ENCODE data around the gene PIPOX. TPM values are rescaled to one million over a fixed set of nuclear protein-coding genes. Genes with fewer than 3 reads are reported as not detected.

Gene PIPOX
- total and polyA plus RNA-seq, 9 of the 15 experiments (the other 6 are each of a cell fraction or from before 2014, with no cell fraction given), result 0.15 to 2.2 (median 0.58) TPM; not detected in 2

- Histone ChIP-seq H3K9me1 (ENCODE audit: control insufficient read depth, insufficient read depth, low read length) (no peaks in the 10 kb centered on the region), H2AFZ (ENCODE audit: low read depth, low read length) (no peak overlapping the region), H3K79me2 (ENCODE audit: control insufficient read depth, insufficient read depth, low read length) (no peaks in the 10 kb centered on the region), H3K36me3 (ENCODE audit: control insufficient read depth, insufficient read depth, low read length) (peaks cover 3% of the 10 kb centered on the region; the same call in 1 of the 3 replicates), H3K27ac (ENCODE audit: extremely low read depth, low read depth, low read length) (no peak overlapping the region), H3K27me3 (ENCODE audit: control insufficient read depth in 2 of 2, insufficient read depth in 2 of 2, low read length in 2 of 2) (no peaks in the 10 kb centered on the region), H4K20me1 (replicated peaks; ENCODE audit: control insufficient read depth, insufficient read depth, low read length) (no peaks in the 10 kb centered on the region), H3K9me3 (replicated peaks; ENCODE audit: control insufficient read depth, insufficient read depth, low read depth, low read length) (no peaks in the 10 kb centered on the region), H3K9ac (ENCODE audit: insufficient read depth in 1 of 2, low read depth in 2 of 2, low read length in 2 of 2) (no peak overlapping the region), H3K4me3 (no peak overlapping the region), H3K4me2 (ENCODE audit: insufficient read depth, low read length) (no peak overlapping the region), H3K4me1 (replicated peaks in 1 of 2; ENCODE audit: control insufficient read depth in 2 of 2, insufficient read depth in 2 of 2, low read length in 2 of 2) (peaks cover 3% of the 10 kb centered on the region in 2 experiments; a peak in 1 of 5 replicates)
- DNase-seq (ENCODE audit: extremely low read depth in 1 of 4, low spot score in 3 of 4), result no peak
- ChIA-PET CTCF (ENCODE audit: low intra/inter-chr PET ratio) (no interaction called here), POLR2A (interaction anchor here (0.7 to 1.0 kb wide), 3 partner anchors 14 to 550 kb away, joined by 3 to 4 read pairs (median 4); no protein-coding TSS in a partner anchor)
- BruUV-seq (replicated peaks), result no TSS peak
- intact Hi-C loops (cut with micrococcal nuclease), result no loop called here
- FAIRE-seq, result no peak
- no peak for ATAC-seq
- 77% methylated on average over 2 of the region's 2 CpGs for WGBS (ENCODE audit: insufficient coverage, low coverage, missing lambda C conversion rate)
- in situ Hi-C loops (cut with MboI), result no loop called here
- TF ChIP-seq ZNF766 (CRISPR knock-in tag; conservative IDR thresholded peaks at IDR 0.05), result no peak
- no peak for TF ChIP-seq MAX (CRISPR knock-in tag; IDR thresholded peaks at IDR 0.05)
- no peak for TF ChIP-seq IRF1 (CRISPR knock-in tag; IDR thresholded peaks at IDR 0.05; ENCODE audit: borderline replicate concordance)
Observed at GRCh38 chr17:29073045-29073444, 30.1 kb downstream of the PIPOX start.

GRCh38 chr17:29073520-29073919 is 30.6 kb downstream of the PIPOX start:
- ChIA-PET CTCF (ENCODE audit: low intra/inter-chr PET ratio) (no interaction called here), POLR2A (interaction anchor here (1.0 kb wide), 1 partner anchor 18 kb away, joined by 4 read pairs; no protein-coding TSS in a partner anchor)
- Histone ChIP-seq H3K36me3 (ENCODE audit: control insufficient read depth, insufficient read depth, low read length) (peaks cover 7% of the 10 kb centered on the region; the same call in 1 of the 3 replicates), H3K4me1 (replicated peaks in 1 of 2; ENCODE audit: control insufficient read depth in 2 of 2, insufficient read depth in 2 of 2, low read length in 2 of 2) (peaks cover 3% of the 10 kb centered on the region in 2 experiments; a peak in 1 of 5 replicates), H3K9ac (ENCODE audit: insufficient read depth in 1 of 2, low read depth in 2 of 2, low read length in 2 of 2) (no peak overlapping the region), H4K20me1 (replicated peaks; ENCODE audit: control insufficient read depth, insufficient read depth, low read length) (no peaks in the 10 kb centered on the region), H3K9me3 (replicated peaks; ENCODE audit: control insufficient read depth, insufficient read depth, low read depth, low read length) (no peaks in the 10 kb centered on the region), H3K27ac (ENCODE audit: extremely low read depth, low read depth, low read length) (no peak overlapping the region), H3K79me2 (ENCODE audit: control insufficient read depth, insufficient read depth, low read length) (no peaks in the 10 kb centered on the region), H3K4me2 (ENCODE audit: insufficient read depth, low read length) (no peak overlapping the region), H3K9me1 (ENCODE audit: control insufficient read depth, insufficient read depth, low read length) (no peaks in the 10 kb centered on the region), H2AFZ (ENCODE audit: low read depth, low read length) (no peak overlapping the region), H3K4me3 (no peak overlapping the region), H3K27me3 (ENCODE audit: control insufficient read depth in 2 of 2, insufficient read depth in 2 of 2, low read length in 2 of 2) (no peaks in the 10 kb centered on the region)
- in situ Hi-C loops (cut with MboI) (no loop called here), intact Hi-C loops (cut with micrococcal nuclease) (no loop called here)
- no TSS peak for BruUV-seq (replicated peaks)
- ATAC-seq (no peak), DNase-seq (ENCODE audit: extremely low read depth in 1 of 4, low spot score in 3 of 4) (no peak), FAIRE-seq (no peak)
- WGBS (ENCODE audit: insufficient coverage, low coverage, missing lambda C conversion rate), result 43% methylated on average over 4 of the region's 4 CpGs
- TF ChIP-seq THAP7 (CRISPR knock-in tag; IDR thresholded peaks at IDR 0.05), result no peak
- TF ChIP-seq ZBTB2 (IDR thresholded peaks at IDR 0.05), result no peak
- no peak for TF ChIP-seq NFIC (IDR thresholded peaks at IDR 0.05)
- no peak for TF ChIP-seq RBM22 (IDR thresholded peaks at IDR 0.05; ENCODE audit: low read depth, low read length, poor library complexity, severe bottlenecking)
- TF ChIP-seq TRIM24 (IDR thresholded peaks at IDR 0.05), result no peak
- no peak for TF ChIP-seq ZNF76 (CRISPR knock-in tag; IDR thresholded peaks at IDR 0.05; ENCODE audit: borderline replicate concordance)
- no peak for TF ChIP-seq XRCC5 (IDR thresholded peaks at IDR 0.05; ENCODE audit: low read depth, low read length)

All from K562 (cell line).